Mucosa of descending colon (tissue), 3 donors: ENCODE measurements around the gene FIS1. TPM values are rescaled to one million over a fixed set of nuclear protein-coding genes. Genes with fewer than 3 reads are reported as not detected.
A peak's percentile ranks its signal among the peaks of the same experiment; 100 is the strongest.

Experiments used
- ATAC-seq: fragments of 200-7000 bp; cut with Tn5 transposase; one replicate; pipeline ENCODE4 v1.9.1; 2020; ENCODE audit warnings: mild to moderate bottlenecking, moderate library complexity
- DNase-seq, 3 donors: peaks; one replicate each; pipeline ENCODE4 v3.0.0-alpha.2; 2020
- H3K36me3 ChIP-seq: fragments of 200-600 bp; one replicate; pipeline ENCODE4 v1.8.0; 2021; ENCODE audit warnings: low read depth, mild to moderate bottlenecking
- H3K4me1 ChIP-seq: fragments of 200-600 bp; one replicate; pipeline ENCODE4 v1.8.0; 2021; ENCODE audit warnings: low read depth, mild to moderate bottlenecking
- H3K4me3 ChIP-seq: fragments of 200-600 bp; one replicate; pipeline ENCODE4 v1.8.0; 2021; ENCODE audit warnings: mild to moderate bottlenecking
- H3K9me3 ChIP-seq: fragments of 200-600 bp; one replicate; pipeline ENCODE4 v1.8.0; 2021; ENCODE audit warnings: mild to moderate bottlenecking
- CTCF ChIP-seq: fragments of 200-600 bp; IDR thresholded peaks from one replicate; pipeline ENCODE4 v1.8.0; 2022; ENCODE audit warnings: antibody characterized with exemption, mild to moderate bottlenecking
- intact Hi-C, 2 donors: fragments of 100-400 bp; cut with DNase I in 1 of 2; cut with micrococcal nuclease in 1 of 2; formaldehyde crosslinking; loops; one replicate each; pipeline versions ENCODE4 v1.11.0 to v1.11.1; 2022; cut with DNase I, micrococcal nuclease
- total RNA-seq, 3 donors: library from RNA; stranded (reverse); fragmentation: NEBNext Ultra II Directional in 2 of 3; extraction: Animal tissue kit (Norgen Biotek cat#: 25700) in 2 of 3; gene quantifications; one replicate each; pipeline versions ENCODE4 v1.2.1 to v1.2.4, GENCODE V29; 2021 to 2023
- donor health status: DM: no; HTN: no; CAD: no; lungs with moderate emphysema.
- donor health status: DM: no; HTN: no; CAD: no.
- donor health status: DM: no; HTN: yes; CAD: no.

The FIS1 gene
- total RNA-seq, 3 donors from 2014 or later: 131 to 168 (median 134) TPM

DNA sequence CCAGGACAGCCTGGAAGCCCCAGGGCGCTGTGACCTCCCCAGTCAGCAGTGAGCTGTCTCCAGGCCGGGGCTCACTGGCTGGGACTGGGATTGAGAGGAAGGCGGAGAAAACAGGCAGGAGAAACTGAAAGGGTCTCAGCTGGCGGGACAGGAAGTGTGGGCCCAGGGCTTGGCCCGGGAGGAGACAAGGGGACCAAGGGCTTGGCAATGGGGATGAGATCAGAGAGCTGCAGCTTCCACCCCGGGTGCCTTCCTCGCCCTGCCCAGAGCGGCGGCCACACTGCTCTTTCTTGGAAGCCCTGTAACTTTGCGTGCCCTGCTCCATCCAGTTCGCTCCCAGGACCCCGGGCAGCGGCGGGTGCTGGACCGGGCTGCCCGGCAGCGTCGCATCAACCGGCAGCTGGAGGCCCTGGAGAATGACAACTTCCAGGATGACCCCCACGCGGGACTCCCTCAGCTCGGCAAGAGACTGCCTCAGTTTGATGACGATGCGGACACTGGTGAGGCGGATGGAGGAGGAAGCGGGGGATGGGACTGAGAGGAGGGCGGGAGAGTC lies 22.5 kb downstream of the FIS1 start:
- no peaks in the 10 kb centered on the region for H3K9me3 ChIP-seq
- no peak overlapping the region for H3K4me3 ChIP-seq
- peaks cover 4% of the 10 kb centered on the region for H3K36me3 ChIP-seq
- ATAC-seq (no peak), DNase-seq (no peak)
- peaks cover 18% of the 10 kb centered on the region for H3K4me1 ChIP-seq
- TF ChIP-seq CTCF: no peak
- intact Hi-C loops: no loop called here

DNA sequence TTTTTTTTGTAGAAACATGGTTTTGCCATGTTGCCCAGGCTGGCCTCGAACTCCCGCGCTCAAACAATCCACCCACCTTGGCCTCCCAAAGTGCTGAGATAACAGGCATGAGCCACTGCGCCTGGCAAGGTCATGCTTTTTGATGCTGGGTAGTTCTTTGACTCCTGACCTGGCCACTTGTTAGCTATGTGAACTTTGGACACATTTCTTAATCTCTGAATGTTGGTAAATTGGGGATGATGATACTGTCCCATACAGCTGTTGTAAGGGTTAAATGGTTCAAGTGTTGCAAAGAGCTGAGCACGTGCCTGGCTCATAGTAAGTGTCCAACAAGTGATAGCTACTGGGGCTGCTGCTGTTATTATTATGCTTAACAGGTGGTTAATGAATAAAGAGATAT lies 24.6 kb downstream of the FIS1 start:
- no peak for ATAC-seq
- no peak for TF ChIP-seq CTCF

GRCh38 chr7:101218236-101219125 lies 26.4 kb downstream of the FIS1 start:
- intact Hi-C loops: no loop called here
- peak overlapping the region; percentile 54 for H3K4me3 ChIP-seq
- TF ChIP-seq CTCF: no peak
- peaks cover 4% of the 10 kb centered on the region for H3K36me3 ChIP-seq
- DNase-seq (peak in 1 of 3 donors; percentile 58), ATAC-seq (peak; percentile 42)
- no peaks in the 10 kb centered on the region for H3K9me3 ChIP-seq
- peaks cover 25% of the 10 kb centered on the region for H3K4me1 ChIP-seq

More for the DNA sequence above, 24.6 kb downstream of the FIS1 start:
- no peak for DNase-seq
- Histone ChIP-seq H3K4me3 (no peak overlapping the region), H3K9me3 (no peaks in the 10 kb centered on the region), H3K36me3 (peaks cover 4% of the 10 kb centered on the region), H3K4me1 (peaks cover 25% of the 10 kb centered on the region)
- intact Hi-C loops: no loop called here

DNA sequence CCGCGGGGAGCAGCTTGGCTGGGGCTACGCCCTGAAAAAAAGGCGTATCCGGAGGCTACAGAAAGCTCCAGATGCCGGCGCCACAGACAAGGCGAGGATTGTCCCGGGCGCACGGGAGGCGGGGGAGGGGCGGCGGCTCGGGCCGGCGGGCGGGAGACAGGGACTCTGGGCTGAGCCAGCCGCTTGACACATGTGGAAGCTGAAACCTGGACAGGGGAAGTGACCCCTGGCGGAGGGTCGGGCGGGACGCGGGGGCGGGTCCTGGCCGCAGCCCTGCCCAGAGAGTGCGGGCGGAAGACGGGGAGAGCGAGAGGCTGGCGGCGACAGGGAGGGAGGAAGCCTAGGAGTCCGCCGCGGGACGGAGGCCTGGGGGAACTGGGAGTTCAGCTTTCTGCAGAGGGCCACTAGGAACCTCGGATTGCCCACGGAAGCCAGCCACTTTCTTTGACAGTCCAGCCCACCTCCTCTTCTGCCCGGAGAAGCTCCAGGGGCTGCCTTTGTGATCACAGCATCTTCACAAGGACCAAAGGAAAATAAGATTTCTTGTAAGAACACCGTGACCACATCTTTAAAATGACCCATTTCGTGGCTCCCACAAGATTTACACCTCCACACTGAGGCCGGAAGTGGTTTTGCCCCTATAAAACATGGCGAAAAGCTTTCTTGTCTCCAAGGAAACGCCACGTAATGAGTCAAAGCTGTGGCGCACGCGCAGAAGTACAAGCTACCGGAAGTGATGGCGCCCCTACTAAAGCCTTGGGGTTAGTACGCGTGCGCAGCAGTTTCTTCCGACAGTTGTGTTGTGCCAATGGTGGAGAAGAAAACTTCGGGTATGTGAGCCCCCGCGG lies 27.3 kb downstream of the FIS1 start, which contains the start of the genes PLOD3 and ZNHIT1:
Gene PLOD3 (minus strand): TSS at position 194 of the 848 bp plus-strand sequence. CDS start 307 bp downstream, outside the sequence.
Gene ZNHIT1 (plus strand): TSS at position 778 of the 848 bp plus-strand sequence. CDS start 31 bp downstream, at position 809.
- peak; percentile 95 to 99 (median 98) for DNase-seq
- intact Hi-C loops: no loop called here
- H3K4me3 ChIP-seq: peak within 1 kb of the TSS; percentile 54
- H3K36me3 ChIP-seq: peaks cover 4% of the 10 kb centered on the region
- no peak for TF ChIP-seq CTCF
- peak; percentile 87 for ATAC-seq
- H3K9me3 ChIP-seq: no peaks in the 10 kb centered on the region
- H3K4me1 ChIP-seq: peaks cover 25% of the 10 kb centered on the region

- Histone ChIP-seq H3K4me1 (peaks cover 25% of the 10 kb centered on the region), H3K9me3 (no peaks in the 10 kb centered on the region), H3K4me3 (peak overlapping the region; percentile 54), H3K36me3 (peaks cover 4% of the 10 kb centered on the region)
- intact Hi-C loops: no loop called here
- ATAC-seq (no peak), DNase-seq (peak in 2 of 3 donors; percentile 41 to 65)
- no peak for TF ChIP-seq CTCF
Measured at GRCh38 chr7:101216860-101217387, 28.0 kb downstream of the FIS1 start.
